HG03378 (cell line): ENCODE data around the gene GSTP1.
A peak's percentile ranks its signal among the peaks of the same experiment; 100 is the strongest.
"Not testable (repeated sequence)": the region's sequence is repeated elsewhere in the genome, so short reads cannot be mapped to it uniquely, and the experiment has no call there.

Experiments used
- ATAC-seq: cut with Tn5 transposase; IDR thresholded peaks from one replicate; pipeline ENCODE4 v1.9.1; 2021; ENCODE audit warnings: mild to moderate bottlenecking, moderate library complexity; ENCODE audit not compliant: unreplicated experiment

GSTP1 gene

DNA sequence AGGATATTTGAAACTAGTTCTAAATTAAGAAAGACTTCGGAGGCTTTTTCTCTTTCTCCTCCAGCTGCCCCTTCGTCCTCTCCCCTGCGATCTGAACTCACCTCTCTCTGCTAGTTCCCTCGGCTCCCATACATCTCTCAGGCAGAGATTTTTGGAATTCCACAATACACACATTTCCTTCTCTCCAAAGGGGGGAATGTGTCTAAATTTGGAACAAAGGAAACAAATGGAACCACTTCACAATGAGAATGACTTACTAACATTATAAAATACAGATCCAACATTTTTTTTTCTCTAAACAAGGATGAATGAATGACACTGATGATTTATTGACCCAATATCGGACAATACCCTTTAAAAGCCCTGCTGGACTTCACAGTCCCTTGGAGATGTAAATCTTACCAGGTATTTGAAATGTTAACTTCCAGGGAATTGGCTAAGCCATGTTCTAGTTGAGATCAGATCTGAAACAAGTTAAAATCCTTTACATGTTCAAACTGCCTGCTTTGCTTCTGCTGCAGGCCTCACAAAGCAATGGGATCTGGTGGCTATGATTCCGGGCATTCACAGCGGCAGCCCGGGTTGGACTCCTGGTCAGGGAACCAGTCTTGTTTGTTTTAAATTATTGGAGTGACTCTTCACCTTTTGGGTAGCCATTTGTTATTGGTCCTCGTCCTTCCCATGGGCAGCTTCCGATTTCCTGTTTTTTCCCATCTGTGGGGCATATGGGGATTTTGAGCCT, 20.5 kb upstream of the GSTP1 start:
- ATAC-seq: no peak

DNA sequence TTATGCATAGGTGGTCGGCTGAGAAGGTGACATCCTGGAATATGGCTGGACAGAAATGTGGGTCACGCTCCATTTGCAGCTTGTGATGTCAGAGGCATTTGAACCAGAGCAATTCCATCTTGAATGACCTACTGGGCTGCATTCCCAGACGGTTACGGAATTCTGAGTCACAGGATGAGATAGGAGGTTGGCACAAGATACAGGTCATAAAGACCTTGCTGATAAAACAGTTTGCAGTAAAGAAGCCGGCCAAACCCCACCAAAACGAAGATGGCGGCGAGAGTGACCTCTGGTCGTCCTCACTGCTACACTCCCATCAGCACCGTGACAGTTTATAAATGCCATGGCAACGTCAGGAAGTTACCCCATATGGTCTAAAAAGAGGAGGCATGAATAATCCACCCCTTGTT, 19.9 kb upstream of the GSTP1 start:
- not testable (repeated sequence) for ATAC-seq

DNA sequence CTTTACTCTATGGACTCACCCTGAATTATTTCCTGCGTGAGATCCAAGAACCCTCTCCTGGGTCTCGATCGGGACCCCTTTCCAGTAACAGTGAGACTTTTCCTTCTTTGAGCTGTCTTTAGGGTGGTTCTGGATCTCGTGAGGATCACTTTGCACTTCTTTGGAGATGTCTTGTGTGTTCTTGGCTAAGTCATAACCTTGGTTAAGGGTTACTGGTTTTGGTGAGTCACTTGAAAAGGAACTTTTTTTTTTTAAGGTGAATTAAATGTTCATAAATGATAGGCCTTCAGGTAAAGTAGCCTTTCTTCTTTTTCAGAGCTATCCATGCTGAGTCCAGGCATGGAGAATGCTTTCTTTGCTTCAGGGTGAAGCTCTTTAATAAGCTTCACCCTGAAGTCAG, 19.4 kb upstream of the GSTP1 start:
- no peak for ATAC-seq

DNA sequence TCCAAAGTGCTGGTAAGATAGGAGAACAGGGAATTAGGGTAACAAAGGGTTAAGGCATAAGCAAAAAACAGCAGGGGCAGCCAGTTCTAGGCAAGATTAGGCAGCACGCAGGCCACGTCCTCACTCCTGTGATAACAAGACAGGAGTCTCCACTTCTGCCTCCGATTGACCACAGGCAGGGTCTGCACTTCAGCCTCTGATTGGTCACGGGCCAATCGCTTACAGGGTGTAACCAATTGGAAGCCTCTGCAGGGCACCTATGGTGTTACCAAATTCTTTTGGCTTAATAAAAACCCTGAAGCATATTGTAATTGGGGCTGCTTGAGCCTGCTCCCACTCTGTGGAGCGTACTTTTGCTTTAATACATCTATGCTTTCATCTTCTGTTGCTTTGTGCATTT, 12.2 kb upstream of the GSTP1 start:
- ATAC-seq: no peak

DNA sequence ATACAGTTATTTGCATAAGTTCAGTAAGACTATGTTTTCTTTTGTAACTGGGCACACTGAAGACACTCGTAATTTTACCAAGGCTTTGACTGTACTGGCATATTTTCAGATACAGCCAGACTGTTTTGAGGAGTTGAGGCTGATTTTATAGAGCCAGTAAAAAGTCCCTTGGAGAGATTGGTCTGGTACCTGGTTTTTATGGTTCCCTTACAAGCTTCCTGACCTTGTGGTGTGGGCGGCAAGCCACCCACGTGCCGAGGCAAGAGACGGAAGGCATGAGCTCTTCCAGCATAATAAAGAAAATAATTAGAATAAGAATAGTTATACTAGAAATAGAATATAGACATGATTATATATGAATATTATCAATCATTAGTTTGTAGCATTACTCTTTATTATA, 11.3 kb upstream of the GSTP1 start:
- ATAC-seq: no peak

DNA sequence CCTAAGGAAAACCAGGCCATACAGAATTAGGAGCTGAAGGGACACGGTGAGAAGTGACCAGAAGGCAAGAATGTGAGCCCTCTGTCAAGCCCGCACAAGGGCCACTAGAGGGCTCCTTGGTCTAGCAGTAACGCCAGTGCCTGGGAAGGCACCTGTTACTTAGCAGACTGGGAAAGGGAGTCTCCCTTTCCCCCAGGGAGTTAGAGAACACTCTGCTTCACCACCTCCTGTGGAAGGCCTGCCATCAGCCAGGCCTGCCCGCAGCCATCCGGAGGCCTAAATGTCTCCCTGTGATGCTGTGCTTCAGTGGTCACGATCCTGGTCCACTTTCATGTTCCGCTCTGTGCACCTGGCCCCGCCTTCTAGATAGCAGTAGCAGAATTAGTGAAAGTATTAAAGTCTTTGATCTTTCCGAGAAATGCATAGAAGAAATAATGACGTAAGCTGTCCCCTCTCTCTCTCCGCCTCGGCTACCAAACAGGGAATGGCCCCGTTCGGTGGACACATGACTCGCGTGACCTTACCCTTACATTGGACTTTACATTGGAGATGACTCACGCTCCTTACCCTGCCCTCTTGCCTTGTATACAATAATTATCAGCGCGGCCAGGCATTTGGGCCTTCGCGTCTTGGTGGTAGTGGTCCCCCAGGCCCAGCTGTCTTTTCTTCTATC, 10.7 kb upstream of the GSTP1 start:
- ATAC-seq: no peak

DNA sequence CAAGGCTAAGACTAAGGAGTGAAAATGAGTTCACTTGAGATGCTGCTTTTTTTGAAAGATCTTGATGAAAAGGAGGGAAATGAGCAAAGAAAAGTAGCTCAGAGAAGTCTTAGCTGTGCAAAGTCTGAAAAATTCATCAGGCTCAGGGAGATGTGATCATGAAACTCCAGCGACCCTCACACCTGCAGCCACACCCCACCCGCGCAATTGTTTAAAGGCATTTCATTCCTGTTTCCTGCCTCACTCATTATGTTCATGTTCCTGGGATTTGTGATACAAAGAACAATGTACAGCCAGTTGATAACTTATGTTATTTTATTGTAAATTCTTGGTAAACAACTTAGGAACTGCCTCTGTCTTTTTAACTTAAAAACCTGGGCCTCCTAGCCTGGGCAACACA, 8.7 kb upstream of the GSTP1 start:
- ATAC-seq: no peak

DNA sequence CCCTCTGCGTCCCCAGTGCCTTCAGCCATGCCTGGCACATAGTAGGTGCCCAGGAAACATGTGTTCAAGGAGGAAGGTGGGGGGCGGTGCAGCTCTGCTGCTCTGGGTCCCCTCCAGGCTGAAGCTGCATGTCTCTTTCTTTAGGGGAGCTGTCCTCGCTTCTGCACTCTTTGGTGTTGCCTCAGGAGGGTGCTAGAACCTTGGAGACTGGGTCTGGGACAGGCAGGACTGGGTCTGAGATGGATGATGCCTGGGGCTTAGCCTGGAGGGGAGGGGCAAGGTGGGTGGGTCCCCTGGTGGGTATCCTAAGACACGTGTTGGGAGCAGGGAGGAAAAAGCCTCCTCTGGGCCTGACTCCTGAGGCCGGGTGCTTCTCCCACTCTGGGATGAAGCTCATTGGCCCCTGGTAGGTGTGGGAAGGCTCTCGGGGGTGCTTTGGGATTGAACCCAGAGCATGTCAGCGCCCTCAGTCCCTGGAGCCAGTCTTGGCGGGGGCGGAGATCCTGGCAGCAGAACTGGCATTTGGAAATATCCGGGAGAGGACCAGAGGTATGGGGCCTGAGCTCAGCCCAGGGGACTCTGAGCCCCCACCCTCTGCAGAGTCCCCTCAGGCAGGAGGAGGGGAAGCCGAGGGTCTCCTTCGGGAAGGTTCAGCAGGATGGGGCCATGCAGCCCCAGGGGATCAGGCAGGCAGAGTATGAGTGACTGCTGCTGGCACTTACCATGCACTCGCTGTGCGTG, 6.7 kb upstream of the GSTP1 start:
- ATAC-seq: no peak

DNA sequence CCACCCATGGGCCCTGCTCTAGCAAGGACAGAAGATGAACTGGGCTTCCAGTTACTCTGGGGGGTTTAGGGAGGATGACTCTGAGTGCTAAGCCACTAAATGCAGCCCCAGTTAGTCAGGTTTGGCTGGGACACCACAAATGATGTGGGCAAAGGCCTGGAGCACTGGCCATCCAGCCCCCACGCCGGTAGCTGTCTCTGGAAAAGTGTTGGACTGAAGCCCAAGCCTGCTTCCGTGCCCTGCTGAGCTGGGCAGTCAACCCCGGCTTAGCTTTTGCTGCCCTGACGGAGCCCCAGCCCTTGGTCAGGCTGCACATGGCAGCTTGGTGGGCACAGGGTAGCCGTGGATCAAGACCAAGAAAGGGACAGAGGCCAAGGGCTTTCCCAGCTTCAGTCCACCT, 5.7 kb upstream of the GSTP1 start:
- ATAC-seq: no peak

DNA sequence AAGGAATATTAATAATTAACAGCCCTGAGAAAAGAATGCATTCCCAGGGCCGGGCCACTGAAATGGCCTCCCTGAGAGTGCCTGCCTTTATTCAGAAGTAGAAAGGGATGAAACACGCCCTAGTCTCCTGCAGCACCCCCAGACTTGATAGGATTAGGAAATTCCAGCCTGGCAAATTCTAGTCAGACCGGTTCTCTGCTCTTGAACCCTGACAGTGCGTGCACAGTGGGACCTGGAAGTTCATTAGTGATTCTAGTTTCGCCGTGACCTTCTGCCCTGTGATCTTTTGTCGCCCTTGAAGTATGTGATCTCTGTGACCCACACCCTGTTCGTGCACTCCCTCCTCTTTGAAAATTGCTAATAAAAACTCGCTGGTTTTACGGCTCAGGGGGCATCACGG, 2.1 kb upstream of the GSTP1 start:
- no peak for ATAC-seq

DNA sequence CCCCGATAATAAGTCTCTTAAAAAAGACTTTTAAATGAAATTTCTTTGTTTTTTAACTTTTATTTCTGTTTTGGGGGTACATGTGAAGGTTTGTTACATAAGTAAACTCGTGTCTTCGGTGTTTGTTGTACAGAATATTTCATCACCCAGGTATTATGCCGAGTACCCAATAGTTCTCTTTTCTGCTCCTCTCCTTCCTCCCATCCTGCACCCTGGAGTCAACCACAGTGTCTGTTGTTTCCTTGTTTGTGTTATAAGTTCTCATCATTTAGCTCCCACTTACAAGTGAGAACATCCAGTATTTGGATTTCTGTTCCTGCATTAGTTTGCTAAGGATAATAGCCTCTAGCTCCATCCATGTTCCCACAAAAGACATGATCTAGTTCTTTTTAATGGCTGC, 1.6 kb upstream of the GSTP1 start:
- no peak for ATAC-seq

DNA sequence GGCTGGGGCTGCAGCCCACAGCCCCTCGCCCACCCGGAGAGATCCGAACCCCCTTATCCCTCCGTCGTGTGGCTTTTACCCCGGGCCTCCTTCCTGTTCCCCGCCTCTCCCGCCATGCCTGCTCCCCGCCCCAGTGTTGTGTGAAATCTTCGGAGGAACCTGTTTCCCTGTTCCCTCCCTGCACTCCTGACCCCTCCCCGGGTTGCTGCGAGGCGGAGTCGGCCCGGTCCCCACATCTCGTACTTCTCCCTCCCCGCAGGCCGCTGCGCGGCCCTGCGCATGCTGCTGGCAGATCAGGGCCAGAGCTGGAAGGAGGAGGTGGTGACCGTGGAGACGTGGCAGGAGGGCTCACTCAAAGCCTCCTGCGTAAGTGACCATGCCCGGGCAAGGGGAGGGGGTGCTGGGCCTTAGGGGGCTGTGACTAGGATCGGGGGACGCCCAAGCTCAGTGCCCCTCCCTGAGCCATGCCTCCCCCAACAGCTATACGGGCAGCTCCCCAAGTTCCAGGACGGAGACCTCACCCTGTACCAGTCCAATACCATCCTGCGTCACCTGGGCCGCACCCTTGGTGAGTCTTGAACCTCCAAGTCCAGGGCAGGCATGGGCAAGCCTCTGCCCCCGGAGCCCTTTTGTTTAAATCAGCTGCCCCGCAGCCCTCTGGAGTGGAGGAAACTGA, 731 bp downstream of the GSTP1 start:
- no peak for ATAC-seq

DNA sequence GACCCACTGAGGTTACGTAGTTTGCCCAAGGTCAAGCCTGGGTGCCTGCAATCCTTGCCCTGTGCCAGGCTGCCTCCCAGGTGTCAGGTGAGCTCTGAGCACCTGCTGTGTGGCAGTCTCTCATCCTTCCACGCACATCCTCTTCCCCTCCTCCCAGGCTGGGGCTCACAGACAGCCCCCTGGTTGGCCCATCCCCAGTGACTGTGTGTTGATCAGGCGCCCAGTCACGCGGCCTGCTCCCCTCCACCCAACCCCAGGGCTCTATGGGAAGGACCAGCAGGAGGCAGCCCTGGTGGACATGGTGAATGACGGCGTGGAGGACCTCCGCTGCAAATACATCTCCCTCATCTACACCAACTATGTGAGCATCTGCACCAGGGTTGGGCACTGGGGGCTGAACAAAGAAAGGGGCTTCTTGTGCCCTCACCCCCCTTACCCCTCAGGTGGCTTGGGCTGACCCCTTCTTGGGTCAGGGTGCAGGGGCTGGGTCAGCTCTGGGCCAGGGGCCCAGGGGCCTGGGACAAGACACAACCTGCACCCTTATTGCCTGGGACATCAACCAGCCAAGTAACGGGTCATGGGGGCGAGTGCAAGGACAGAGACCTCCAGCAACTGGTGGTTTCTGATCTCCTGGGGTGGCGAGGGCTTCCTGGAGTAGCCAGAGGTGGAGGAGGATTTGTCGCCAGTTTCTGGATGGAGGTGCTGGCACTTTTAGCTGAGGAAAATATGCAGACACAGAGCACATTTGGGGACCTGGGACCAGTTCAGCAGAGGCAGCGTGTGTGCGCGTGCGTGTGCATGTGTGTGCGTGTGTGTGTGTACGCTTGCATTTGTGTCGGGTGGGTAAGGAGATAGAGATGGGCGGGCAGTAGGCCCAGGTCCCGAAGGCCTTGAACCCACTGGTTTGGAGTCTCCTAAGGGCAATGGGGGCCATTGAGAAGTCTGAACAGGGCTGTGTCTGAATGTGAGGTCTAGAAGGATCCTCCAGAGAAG, 1.6 kb downstream of the GSTP1 start:
- no peak for ATAC-seq

DNA sequence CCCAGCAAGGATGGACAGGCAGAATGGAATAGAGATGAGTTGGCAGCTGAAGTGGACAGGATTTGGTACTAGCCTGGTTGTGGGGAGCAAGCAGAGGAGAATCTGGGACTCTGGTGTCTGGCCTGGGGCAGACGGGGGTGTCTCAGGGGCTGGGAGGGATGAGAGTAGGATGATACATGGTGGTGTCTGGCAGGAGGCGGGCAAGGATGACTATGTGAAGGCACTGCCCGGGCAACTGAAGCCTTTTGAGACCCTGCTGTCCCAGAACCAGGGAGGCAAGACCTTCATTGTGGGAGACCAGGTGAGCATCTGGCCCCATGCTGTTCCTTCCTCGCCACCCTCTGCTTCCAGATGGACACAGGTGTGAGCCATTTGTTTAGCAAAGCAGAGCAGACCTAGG, 2.3 kb downstream of the GSTP1 start:
- ATAC-seq: no peak

DNA sequence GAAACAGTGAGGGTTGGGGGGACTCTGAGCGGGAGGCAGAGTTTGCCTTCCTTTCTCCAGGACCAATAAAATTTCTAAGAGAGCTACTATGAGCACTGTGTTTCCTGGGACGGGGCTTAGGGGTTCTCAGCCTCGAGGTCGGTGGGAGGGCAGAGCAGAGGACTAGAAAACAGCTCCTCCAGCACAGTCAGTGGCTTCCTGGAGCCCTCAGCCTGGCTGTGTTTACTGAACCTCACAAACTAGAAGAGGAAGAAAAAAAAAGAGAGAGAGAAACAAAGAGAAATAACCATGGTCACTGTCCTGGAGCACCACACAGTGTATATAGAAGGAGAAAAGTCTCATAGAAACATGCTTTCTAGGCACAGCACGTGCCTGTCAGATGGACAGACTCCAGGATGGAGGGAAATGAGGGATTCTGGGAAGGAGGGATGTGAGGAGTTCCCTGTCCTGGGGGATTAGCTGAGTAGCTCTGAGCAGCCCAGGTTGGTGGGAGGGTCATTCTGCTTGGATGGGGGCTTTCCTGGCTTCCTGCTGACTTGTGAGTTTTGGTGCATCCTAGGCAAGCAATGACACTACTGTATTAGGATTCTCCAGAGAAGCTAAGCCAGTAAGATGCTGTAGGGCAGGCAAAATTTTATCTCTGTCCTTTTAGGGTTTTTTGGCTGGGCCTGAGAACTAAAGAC, 3.1 kb downstream of the GSTP1 start:
- ATAC-seq: no peak

DNA sequence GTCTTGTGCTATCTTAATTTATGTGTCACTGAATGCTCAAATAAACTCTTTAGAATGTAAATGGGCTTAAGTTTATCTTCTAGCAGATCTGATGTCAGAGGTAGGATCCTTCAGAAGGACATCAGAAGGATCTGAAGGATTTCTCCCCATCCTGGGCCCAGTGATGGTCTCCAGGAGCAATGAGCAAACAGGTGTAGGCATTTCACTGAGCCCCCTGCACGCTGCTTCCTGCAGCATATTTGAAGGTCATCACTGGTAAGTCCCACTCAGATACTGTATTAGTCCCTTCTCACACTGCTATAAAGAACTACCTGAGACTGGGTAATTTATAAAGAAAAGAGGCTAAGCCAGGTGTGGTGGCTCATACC, 4.5 kb downstream of the GSTP1 start:
- peak; percentile 27 for ATAC-seq

DNA sequence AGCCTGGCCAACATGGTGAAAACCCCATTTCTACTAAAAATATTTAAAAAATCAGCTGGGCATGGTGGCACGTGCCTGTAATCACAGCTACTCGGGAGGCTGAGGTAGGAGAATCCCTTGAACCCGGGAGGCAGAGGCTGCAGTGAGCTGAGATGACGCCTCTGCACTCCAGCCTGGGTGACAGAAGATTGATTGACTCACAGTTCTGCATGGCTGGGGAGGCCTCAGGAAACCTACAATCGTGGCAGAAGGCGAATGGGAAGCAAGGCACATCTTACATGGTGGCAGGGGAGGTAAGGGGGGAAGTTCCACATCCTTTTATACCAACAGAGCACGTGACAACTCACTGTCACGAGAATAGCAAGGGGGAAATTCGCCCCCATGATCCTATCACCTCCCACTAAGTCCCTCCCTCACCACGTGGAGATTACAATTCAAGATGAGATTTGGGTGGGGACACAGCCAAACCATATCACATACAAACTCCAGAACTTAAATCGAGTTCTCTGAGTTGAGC, 5.3 kb downstream of the GSTP1 start:
- ATAC-seq: not testable (repeated sequence)

DNA sequence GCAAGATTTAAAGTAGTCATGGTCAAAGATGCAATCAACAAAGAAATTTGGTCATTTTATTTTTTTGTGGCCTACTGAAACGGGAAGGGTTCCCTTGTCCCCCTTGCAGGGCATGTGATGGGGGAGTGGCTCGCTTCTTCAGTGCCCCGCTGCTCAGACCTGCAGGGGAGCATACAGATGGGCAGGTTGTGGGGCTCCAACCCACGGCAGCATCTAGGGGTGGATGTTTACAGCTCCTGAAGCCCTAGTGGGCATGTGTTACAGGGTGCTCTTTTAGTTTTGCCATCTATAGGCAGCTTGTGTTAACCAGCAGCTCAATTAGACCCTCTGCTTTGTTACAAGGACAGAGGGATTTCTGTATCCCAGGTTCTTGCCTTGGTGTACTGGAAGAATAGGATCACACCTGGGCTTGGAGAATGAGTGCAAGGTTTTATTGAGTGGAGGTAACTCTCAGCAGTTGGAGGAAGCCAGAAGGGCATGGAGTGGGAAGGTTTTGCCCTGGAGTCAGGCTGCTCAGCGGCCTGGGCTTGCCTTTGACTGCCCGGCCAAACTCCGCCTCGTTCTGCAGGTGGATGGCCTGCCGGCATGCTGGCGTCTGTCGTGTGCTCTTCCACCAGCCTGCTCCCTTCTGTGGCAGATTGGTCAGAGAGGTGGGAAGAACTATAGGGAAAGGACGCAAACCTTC, 9.4 kb downstream of the GSTP1 start:
- ATAC-seq: no peak

DNA sequence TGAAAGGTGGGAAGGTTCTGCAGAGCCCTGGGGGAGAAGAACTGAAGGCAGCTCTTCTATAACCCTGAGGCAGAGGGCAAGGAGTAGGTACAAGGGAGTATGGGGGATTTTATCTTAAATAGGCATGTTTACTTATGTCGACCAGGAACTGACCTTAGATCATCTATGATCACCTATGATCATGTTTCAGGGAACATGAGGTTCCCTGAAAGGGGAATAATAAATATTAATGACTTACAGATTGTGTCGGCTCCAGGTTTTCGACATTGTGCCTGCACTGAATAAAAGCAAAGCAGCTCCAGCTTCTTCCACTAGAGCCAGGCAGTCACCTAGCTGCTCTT, 9.9 kb downstream of the GSTP1 start:
- no peak for ATAC-seq
